Globus pallidus (tissue), 1 donor: ENCODE data around the gene CYSTM1.
"Not testable (repeated sequence)": the region's sequence is repeated elsewhere in the genome, so short reads cannot be mapped to it uniquely, and the experiment has no call there.

Source experiments
- DNase-seq: peaks from one replicate; pipeline ENCODE4 v3.0.0-alpha.2; 2015; ENCODE audit warnings: low spot score

CYSTM1 gene

GRCh38 chr5:140150201-140150600, 24.8 kb upstream of the CYSTM1 start:
- DNase-seq = no peak

GRCh38 chr5:140151144-140152021, 23.6 kb upstream of the CYSTM1 start:
- no peak for DNase-seq

- DNase-seq = no peak
Measured at GRCh38 chr5:140152022-140152999, 22.7 kb upstream of the CYSTM1 start.

GRCh38 chr5:140153255-140153654, 21.7 kb upstream of the CYSTM1 start:
- no peak for DNase-seq

- DNase-seq = peak; percentile 49
Measured at GRCh38 chr5:140153905-140154304, 21.1 kb upstream of the CYSTM1 start.

- DNase-seq = not testable (repeated sequence)
Measured at GRCh38 chr5:140154710-140155381, 20.1 kb upstream of the CYSTM1 start.

- DNase-seq = peak; percentile 93
Measured at GRCh38 chr5:140157032-140157781, 17.8 kb upstream of the CYSTM1 start.

GRCh38 chr5:140159014-140159927, 15.7 kb upstream of the CYSTM1 start:
- DNase-seq = no peak

- DNase-seq = no peak
Measured at GRCh38 chr5:140162275-140162674, 12.7 kb upstream of the CYSTM1 start.

- no peak for DNase-seq
Measured at GRCh38 chr5:140162781-140163180, 12.2 kb upstream of the CYSTM1 start.

- no peak for DNase-seq
Measured at GRCh38 chr5:140165101-140165922, 9.7 kb upstream of the CYSTM1 start.

GRCh38 chr5:140165923-140166270, 9.1 kb upstream of the CYSTM1 start:
- no peak for DNase-seq

- DNase-seq = no peak
Measured at GRCh38 chr5:140166911-140167310, 8.1 kb upstream of the CYSTM1 start.

- DNase-seq = no peak
Measured at GRCh38 chr5:140168371-140168770, 6.6 kb upstream of the CYSTM1 start.

GRCh38 chr5:140169410-140169809, 5.6 kb upstream of the CYSTM1 start:
- DNase-seq = no peak

GRCh38 chr5:140172483-140172882, 2.5 kb upstream of the CYSTM1 start:
- DNase-seq = no peak

GRCh38 chr5:140174014-140174413, 974 bp upstream of the CYSTM1 start:
- DNase-seq = no peak

- DNase-seq = peak; percentile 45
Measured at GRCh38 chr5:140175367-140176030, 511 bp downstream of the CYSTM1 start.

GRCh38 chr5:140176031-140176387, 1.0 kb downstream of the CYSTM1 start:
- no peak for DNase-seq
